ENCODE data around the gene SERPINF2. TPM values are rescaled to one million over a fixed set of nuclear protein-coding genes. Genes with fewer than 3 reads are reported as not detected.

The SERPINF2 gene
- total RNA-seq, 2 donors from 2014 or later: 5.0 to 9.8 TPM

GRCh38 chr17:1727258-1727789, 15.3 kb upstream of the SERPINF2 start:
- ATAC-seq (ENCODE audit: insufficient number of reproducible peaks, low FRiP score, low read depth) (no peak), DNase-seq (ENCODE audit: low spot score) (no peak)
- Histone ChIP-seq H3K4me1 (ENCODE audit: control insufficient read depth in 1 of 2, low read depth in 2 of 2) (peaks cover 12 to 21% of the 10 kb centered on the region in 2 donors), H3K27ac (no peak overlapping the region), H3K27me3 (replicated peaks; ENCODE audit: insufficient read depth) (no peaks in the 10 kb centered on the region), H3K4me3 (no peak overlapping the region), H3K9me3 (no peaks in the 10 kb centered on the region), H3K36me3 (peaks cover 13% of the 10 kb centered on the region)
- no peak for TF ChIP-seq CTCF (IDR thresholded peaks at IDR 0.05)

- TF ChIP-seq CTCF (IDR thresholded peaks at IDR 0.05): no peak
- Histone ChIP-seq H3K27ac (no peak overlapping the region), H3K9me3 (no peaks in the 10 kb centered on the region), H3K4me3 (no peak overlapping the region), H3K36me3 (peaks cover 16% of the 10 kb centered on the region), H3K4me1 (ENCODE audit: control insufficient read depth in 1 of 2, low read depth in 2 of 2) (peaks cover 12 to 21% of the 10 kb centered on the region in 2 donors), H3K27me3 (replicated peaks; ENCODE audit: insufficient read depth) (no peaks in the 10 kb centered on the region)
- ATAC-seq (ENCODE audit: insufficient number of reproducible peaks, low FRiP score, low read depth) (no peak), DNase-seq (ENCODE audit: low spot score) (no peak)
Observed at GRCh38 chr17:1727876-1728630, 14.6 kb upstream of the SERPINF2 start.

- Histone ChIP-seq H3K4me1 (ENCODE audit: control insufficient read depth in 1 of 2, low read depth in 2 of 2) (peaks cover 5 to 11% of the 10 kb centered on the region in 2 donors), H3K4me3 (no peak overlapping the region), H3K27me3 (replicated peaks; ENCODE audit: insufficient read depth) (no peaks in the 10 kb centered on the region), H3K9me3 (no peaks in the 10 kb centered on the region), H3K27ac (no peak overlapping the region), H3K36me3 (peaks cover 19% of the 10 kb centered on the region)
- DNase-seq (ENCODE audit: low spot score): no peak
- no peak for TF ChIP-seq CTCF (IDR thresholded peaks at IDR 0.05)
- no peak for ATAC-seq (ENCODE audit: insufficient number of reproducible peaks, low FRiP score, low read depth)
Observed at GRCh38 chr17:1729966-1730325, 12.7 kb upstream of the SERPINF2 start.

- H3K27me3 ChIP-seq (replicated peaks; ENCODE audit: insufficient read depth): no peaks in the 10 kb centered on the region
- DNase-seq (ENCODE audit: low spot score) (no peak), ATAC-seq (ENCODE audit: insufficient number of reproducible peaks, low FRiP score, low read depth) (no peak)
- H3K4me3 ChIP-seq: no peak overlapping the region
- H3K9me3 ChIP-seq: no peaks in the 10 kb centered on the region
- no peak for TF ChIP-seq CTCF (IDR thresholded peaks at IDR 0.05)
- H3K4me1 ChIP-seq (ENCODE audit: control insufficient read depth in 1 of 2, low read depth in 2 of 2): peaks cover 1 to 5% of the 10 kb centered on the region in 2 donors
- no peak overlapping the region for H3K27ac ChIP-seq
- H3K36me3 ChIP-seq: peaks cover 23% of the 10 kb centered on the region
Observed at GRCh38 chr17:1730326-1731193, 12.1 kb upstream of the SERPINF2 start.

- peaks cover 25% of the 10 kb centered on the region for H3K36me3 ChIP-seq
- DNase-seq (ENCODE audit: low spot score): no peak
Observed at GRCh38 chr17:1731194-1731506, 11.5 kb upstream of the SERPINF2 start.

More at GRCh38 chr17:1731194-1731506, 11.5 kb upstream of the SERPINF2 start:
- ATAC-seq (ENCODE audit: insufficient number of reproducible peaks, low FRiP score, low read depth): no peak
- no peaks in the 10 kb centered on the region for H3K9me3 ChIP-seq
- TF ChIP-seq CTCF (IDR thresholded peaks at IDR 0.05): no peak
- H3K27ac ChIP-seq: no peak overlapping the region
- peaks cover 0 to 2% of the 10 kb centered on the region in 2 donors for H3K4me1 ChIP-seq (ENCODE audit: control insufficient read depth in 1 of 2, low read depth in 2 of 2)
- H3K4me3 ChIP-seq: no peak overlapping the region
- H3K27me3 ChIP-seq (replicated peaks; ENCODE audit: insufficient read depth): no peaks in the 10 kb centered on the region
